Measurements from ENCODE around the gene MGAT4B.

MGAT4B gene

DNA sequence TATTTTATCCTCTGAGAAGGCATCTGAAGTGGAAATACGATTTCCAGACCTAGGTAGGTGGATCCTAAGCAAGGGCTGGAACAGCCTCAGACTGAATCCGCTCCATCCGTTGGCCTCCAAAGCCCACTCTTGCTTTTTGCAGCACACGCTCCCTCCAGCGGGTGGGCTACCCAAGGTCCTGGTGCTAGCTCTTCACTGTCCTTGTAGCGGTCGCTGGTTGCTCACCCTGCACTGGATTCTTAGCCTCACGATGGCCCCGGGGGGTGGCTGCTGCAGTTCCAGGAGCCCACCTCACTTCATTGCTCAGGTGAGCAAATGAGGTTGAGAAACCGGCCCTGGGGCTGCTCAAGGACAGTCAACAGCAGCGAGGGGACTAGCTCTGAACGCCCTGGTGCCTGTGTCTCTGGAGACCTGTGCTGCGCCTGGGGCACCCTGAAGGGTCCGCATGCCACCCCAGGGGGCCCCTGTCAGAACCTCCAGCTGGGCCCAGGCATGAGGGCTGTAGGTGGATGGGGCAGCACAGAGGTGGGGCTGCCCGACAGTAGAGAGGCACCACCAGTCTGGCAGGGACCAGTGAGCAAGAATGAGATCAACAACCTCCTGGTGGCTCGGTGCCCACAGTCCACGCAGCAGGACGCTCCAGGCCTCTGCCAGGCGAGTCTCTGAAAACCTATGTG is 4.3 kb downstream of the MGAT4B start:
- H3K4me3 ChIP-seq (ENCODE audit: low read depth, low read length): no peak overlapping the region
- DNase-seq (ENCODE audit: low read depth): no peak
- TF ChIP-seq, protein P1, sequence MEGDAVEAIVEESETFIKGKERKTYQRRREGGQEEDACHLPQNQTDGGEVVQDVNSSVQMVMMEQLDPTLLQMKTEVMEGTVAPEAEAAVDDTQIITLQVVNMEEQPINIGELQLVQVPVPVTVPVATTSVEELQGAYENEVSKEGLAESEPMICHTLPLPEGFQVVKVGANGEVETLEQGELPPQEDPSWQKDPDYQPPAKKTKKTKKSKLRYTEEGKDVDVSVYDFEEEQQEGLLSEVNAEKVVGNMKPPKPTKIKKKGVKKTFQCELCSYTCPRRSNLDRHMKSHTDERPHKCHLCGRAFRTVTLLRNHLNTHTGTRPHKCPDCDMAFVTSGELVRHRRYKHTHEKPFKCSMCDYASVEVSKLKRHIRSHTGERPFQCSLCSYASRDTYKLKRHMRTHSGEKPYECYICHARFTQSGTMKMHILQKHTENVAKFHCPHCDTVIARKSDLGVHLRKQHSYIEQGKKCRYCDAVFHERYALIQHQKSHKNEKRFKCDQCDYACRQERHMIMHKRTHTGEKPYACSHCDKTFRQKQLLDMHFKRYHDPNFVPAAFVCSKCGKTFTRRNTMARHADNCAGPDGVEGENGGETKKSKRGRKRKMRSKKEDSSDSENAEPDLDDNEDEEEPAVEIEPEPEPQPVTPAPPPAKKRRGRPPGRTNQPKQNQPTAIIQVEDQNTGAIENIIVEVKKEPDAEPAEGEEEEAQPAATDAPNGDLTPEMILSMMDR (IDR thresholded peaks at IDR 0.05; ENCODE audit: control insufficient read depth, extremely low read depth, insufficient read depth): no peak

DNA sequence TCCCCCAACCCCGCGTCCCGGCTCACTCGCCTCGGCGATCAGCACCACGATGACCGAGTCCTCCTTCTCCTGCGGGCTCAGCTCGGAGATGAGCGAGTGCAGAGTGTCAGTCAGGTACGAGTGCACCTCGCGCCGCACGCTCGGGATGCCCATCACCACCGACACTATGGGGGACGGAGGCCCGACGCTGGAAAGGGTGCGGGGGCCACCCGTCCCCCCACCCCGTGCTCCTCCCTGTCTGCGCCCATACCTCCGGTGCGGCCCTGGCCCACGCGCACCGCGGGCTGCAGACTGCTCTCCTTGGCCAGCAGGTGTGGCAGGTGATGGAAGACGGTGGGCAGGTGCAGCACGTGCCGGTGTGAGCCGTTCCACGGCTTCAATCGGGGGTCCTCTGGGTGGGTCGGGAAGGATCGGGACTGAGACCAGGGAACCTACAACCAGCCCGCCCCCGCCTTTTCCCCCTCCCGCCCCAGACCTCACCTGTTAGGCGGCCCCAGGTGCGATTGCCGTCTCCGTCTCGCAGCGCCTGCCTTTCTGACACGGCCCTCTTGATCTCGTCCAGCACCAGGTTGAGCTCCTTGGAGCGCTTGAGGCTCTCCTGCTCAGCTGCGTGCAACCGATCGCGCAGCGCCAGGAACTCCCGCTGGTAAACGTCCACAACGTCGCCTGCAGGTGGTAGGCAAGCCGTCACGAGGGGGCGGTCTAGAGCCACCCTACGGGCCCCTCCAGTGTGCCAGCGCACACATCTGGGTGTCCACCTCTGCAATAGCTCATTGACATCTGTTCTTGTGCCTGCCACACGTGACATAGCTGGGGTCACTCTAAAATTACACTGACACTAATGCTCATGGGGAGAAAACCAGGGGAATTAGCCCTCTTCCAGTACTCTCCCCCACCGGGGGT is 5.1 kb downstream of the MGAT4B start:
- TF ChIP-seq, protein P1 (IDR thresholded peaks at IDR 0.05; ENCODE audit: control insufficient read depth, extremely low read depth, insufficient read depth): 0 out of 2 replicates have a peak, but pooled peaks have one; percentile 11
- no peak for DNase-seq (ENCODE audit: low read depth)

DNA sequence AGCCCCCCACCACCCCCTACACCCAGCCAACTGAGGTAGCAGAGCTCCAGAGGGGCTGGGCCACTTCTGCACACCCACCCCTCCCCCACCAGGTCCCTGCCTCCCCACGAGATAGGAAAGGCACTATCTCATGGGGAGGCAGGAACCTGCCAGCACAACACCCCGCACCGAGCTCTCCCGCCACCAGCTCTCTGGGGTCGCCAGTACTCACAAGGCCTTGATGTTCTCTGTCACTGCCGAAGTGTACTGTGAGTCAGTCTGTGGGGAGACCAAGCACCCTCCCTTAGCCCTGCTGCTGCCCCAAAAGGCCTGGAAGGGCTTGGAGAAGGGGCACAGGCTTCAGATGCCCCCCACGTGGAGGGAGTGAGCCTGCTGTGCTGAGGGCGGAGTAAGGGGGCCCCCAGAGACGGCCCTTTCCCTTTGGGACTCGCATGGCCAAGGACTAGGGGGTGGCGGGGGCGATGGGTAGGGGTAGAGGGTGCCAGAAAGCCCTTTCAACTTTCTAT is 5.9 kb downstream of the MGAT4B start:
- no peak overlapping the region for H3K4me3 ChIP-seq (ENCODE audit: low read depth, low read length)
- TF ChIP-seq, protein P1 (IDR thresholded peaks at IDR 0.05; ENCODE audit: control insufficient read depth, extremely low read depth, insufficient read depth): no peak
- DNase-seq (ENCODE audit: low read depth): no peak

More for the DNA sequence above, 5.1 kb downstream of the MGAT4B start:
- H3K4me3 ChIP-seq (ENCODE audit: low read depth, low read length): no peak overlapping the region

DNA sequence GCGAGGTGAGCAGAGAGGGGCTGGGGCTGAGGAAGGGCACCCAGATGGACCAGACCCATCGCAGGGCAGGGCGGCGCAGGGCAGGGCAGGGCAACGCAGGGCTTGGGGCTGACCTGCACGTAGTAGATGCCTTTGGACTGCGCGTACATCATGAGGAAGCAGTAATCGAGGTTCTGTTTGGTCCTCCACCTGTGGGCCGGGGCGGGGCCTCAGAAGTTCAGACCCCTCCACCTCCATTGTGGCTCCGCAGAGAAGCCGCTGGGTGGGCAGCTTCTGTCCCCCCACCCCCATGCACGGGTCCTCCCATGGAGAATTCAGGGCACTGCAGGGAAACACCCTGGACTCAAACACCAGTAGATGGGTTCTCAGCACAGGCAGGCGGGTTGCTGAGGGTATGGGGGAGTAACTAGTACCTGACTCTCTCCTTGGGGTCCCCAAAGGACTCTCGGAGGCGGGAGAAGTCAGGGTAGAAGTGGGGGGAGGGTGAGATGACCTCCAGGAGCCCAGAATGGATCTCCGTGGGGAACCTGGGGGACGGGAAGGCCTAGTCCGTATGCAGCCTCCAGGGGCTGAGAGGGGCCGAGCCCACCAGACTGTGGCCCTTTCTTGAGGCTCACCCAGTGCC is 6.5 kb downstream of the MGAT4B start:
- DNase-seq (ENCODE audit: low read depth): no peak
- TF ChIP-seq, protein P1 (IDR thresholded peaks at IDR 0.05; ENCODE audit: control insufficient read depth, extremely low read depth, insufficient read depth): no peak
- H3K4me3 ChIP-seq (ENCODE audit: low read depth, low read length): no peak overlapping the region

DNA sequence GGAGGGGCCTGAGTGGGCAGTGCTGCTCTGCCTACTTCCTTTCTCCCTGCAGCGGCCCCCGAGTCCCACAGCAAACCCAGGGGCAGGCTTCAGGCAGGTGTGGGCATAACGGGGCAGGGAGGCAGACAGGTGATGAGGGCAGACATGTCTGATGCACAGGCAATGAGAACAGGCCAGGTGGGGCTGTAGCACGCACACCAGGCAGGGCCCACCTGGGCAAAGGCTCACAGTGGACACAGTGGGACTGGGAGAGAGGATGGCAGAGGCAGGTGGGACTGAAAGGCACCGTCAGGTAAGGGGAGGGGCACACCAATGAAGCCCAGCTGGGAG is 7.1 kb downstream of the MGAT4B start:
- no peak overlapping the region for H3K4me3 ChIP-seq (ENCODE audit: low read depth, low read length)
- TF ChIP-seq, protein P1 (IDR thresholded peaks at IDR 0.05; ENCODE audit: control insufficient read depth, extremely low read depth, insufficient read depth): no peak
- DNase-seq (ENCODE audit: low read depth): no peak

DNA sequence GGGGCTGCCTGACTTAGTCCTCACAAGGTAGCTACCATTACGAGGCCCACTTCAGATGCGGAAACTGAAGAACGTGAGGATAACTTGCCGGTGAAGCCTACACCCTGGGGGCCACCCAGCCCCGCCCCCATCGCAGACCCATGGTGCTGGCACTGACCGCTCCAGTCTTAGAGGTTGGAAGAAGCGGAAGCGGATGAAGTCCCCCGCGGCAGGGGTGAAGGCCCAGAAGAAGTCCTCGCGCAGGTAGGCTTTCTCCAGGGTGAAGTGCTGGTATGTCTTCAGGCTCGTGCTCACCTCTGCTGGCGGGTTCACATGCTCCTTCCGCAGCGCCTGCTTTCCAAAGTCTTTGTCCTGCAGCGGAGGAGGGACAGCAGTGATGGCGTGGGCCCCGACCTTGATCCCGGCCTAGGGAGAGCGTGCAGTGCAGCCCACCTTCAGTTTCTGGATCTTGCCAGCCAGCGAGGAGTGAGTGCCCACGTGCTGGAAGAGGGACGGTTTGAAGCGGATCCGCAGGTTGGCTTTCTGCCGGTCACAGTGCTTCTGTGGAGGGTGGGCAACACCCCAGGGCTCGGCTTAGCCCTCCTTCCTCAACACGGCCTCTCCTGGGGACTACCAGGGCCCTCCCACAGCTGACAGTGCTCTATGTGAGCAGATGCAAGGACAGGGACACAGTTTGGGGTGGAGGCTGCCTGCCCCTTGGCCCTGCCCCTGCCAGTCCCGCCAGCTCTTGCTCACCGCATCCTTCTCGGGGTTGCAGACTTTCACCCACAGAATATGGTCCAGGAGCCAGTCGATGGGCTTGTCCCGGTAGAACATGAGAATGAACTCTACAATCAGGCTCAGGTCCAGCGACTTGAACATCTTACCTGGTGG is 7.7 kb downstream of the MGAT4B start:
- TF ChIP-seq, protein P1 (IDR thresholded peaks at IDR 0.05; ENCODE audit: control insufficient read depth, extremely low read depth, insufficient read depth): no peak
- DNase-seq (ENCODE audit: low read depth): no peak
- H3K4me3 ChIP-seq (ENCODE audit: low read depth, low read length): no peak overlapping the region

Data from LNCaP clone FGC (cell line).